Activated CD4-positive, alpha-beta T cell treated with anti-CD3 and anti-CD28 coated beads for 48 hours (primary cell): ENCODE data around the gene SCAND1.
A peak's percentile ranks its signal among the peaks of the same experiment; 100 is the strongest.
"Not testable (repeated sequence)": the region's sequence is repeated elsewhere in the genome, so short reads cannot be mapped to it uniquely, and the experiment has no call there.

Experiments
- DNase-seq: peaks from one replicate; pipeline ENCODE4 v3.0.0-alpha.2; 2020

Gene SCAND1

DNA sequence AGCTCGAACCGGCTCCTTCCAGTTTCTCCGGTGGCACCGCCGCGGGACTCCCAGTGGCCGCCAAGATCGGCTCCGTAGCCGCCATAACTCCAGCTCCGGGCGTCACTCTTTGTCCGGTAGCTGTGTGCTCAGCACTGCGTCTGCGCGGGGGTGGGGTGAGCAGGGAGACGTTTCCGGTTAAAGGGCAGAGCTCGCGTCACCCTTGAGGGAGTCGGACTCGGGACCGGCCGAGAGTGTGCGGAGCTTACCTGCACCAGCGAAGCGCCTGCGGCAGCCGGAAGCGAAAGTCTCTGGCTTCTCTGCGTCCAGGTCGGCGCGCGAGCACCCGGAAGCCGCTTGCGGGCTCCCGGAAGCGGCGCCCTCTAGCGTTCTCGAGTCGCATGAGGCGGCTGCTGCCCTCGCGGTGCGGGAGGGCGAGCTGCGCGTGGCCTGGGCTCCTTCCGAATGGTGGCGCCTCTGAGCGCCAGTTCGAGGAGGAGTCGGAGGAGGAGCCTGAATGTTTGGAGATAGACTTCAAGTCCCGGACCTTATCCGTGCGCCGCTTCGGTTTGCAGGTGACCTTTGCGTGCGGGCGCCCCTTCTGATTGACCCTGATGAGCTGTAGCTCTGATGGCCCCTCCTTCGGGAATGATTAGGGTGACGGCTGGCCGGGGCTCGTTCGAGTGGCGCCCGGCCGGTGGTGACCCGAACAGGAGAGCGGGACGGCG lies at the start of gene SCAND1:
SCAND1 (minus strand) TSS at position 303 of the 707 bp plus-strand sequence; CDS start at position 85, 218 bp downstream.
- DNase-seq: peak; percentile 99

- no peak for DNase-seq
These were observed 49.7 kb upstream of the SCAND1 start for GRCh38 chr20:36004045-36004444.

- no peak for DNase-seq
These were observed 48.6 kb upstream of the SCAND1 start for GRCh38 chr20:36002855-36003254.

DNA sequence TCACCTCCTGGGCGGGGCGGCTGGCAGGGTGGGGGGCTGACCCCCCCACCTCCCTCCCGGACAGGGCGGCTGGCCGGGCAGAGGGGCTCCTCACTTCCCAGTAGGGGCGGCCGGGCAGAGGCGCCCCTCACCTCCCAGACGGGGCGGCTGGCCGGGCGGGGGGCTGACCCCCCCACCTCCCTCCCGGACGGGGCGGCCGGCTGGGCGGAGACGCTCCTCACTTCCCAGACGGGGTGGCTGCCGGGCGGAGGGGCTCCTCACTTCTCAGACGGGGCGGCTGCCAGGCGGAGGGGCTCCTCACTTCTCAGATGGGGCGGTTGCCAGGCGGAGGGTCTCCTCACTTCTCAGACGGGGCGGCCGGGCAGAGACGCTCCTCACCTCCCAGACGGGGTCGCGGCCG lies 47.0 kb upstream of the SCAND1 start:
- DNase-seq: not testable (repeated sequence)

GRCh38 chr20:35996492-35996891 lies 42.2 kb upstream of the SCAND1 start:
- DNase-seq: not testable (repeated sequence)

DNA sequence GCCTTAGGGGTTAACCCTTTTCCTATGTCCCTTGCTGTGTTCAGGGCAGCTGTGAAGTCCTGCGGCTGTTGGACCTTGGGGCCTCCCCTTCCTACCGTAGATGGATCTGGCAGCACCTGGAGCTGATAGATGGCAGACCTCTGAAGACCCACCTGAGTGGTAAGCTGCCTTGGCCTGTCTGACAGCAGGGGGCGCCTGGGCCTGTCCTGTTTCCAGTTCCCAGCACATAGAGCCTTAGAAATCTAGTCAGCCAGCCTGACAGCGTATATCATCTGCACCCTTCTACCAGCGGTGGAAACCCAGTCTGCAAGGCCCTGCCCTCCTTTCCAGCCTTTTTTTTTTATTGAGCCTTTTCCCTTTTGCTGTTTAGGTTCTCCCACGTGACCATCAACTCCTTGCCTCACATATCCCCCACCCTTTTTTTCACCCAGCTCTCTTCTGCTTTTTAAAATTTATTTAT lies 40.7 kb upstream of the SCAND1 start:
- DNase-seq: peak; percentile 87

GRCh38 chr20:35992713-35993335 lies 38.5 kb upstream of the SCAND1 start:
- DNase-seq: peak; percentile 47

DNA sequence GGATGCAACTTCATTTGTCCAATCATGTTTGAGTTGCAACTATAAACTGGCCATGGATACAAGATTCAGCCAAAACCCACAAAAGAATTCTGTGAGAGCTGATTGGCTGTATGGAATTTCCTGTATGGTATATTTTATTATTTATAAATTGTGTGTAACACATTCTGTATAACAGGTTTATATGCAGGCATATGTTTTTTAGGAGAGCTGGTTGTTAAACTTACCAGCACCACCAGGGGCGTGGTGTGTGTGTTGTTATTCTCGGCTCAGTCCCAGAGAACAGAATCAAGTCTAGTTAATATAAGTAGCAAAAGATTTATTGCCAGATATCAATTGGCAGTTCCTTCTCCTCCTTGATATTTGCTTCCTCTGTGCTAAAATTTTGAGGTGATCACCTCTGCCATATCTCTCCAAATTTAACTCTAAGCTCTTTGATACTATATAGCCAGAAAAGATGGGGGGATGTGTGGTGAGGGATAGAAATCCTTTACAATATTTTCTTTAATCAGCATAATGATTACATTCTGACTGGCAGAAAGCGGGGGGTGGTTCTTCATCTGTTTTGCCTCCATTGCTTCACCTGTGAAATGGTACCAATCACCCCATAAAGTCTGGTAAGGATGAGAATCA lies 37.0 kb upstream of the SCAND1 start:
- DNase-seq: peak; percentile 25

GRCh38 chr20:35988910-35989463 lies 34.7 kb upstream of the SCAND1 start:
- DNase-seq: no peak

GRCh38 chr20:35985806-35986205 lies 31.5 kb upstream of the SCAND1 start:
- DNase-seq: no peak

GRCh38 chr20:35984382-35984781 lies 30.1 kb upstream of the SCAND1 start:
- no peak for DNase-seq

GRCh38 chr20:35981969-35982368 lies 27.7 kb upstream of the SCAND1 start:
- DNase-seq: no peak

GRCh38 chr20:35979544-35979943 lies 25.2 kb upstream of the SCAND1 start:
- no peak for DNase-seq

GRCh38 chr20:35978041-35978513 lies 23.8 kb upstream of the SCAND1 start:
- no peak for DNase-seq

DNA sequence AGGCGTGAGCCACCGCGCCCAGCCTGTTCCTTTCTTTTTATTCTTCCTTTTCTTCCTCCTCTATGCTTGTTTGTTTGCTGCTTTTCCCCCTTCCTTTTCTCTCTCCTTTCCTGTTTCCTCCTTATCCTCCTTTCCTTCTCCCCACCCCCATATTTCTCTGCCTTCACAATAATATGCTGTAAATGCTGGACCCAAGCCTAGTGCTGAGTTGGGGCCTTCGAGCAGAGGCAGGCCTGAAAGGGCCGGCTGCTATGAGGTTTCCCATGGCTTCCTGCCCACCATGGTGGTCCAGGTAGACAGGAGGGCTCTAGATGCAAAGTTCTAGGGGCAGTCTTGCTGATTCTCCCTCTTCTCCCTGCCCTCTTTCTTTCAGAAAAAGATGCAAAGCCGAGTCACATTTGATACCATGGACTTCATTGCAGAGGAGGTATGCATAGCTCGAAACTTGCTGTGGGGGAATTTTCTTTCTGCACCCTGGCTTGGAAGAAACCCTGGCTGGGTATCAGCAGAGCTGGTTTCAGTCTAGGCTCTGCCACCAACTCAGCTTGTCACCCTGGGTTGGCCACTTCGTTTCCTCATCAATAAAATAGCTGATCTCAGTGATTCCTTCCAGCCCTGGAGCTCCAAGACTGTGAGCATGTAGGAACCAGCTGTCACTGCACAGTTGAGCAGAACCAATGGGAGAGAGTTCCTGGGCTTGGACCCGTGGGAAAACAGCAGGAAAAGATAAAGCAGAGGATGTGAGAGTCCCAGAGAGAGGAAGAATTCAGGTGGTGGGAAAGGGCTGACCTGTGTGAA lies 21.5 kb upstream of the SCAND1 start:
- DNase-seq: no peak

DNA sequence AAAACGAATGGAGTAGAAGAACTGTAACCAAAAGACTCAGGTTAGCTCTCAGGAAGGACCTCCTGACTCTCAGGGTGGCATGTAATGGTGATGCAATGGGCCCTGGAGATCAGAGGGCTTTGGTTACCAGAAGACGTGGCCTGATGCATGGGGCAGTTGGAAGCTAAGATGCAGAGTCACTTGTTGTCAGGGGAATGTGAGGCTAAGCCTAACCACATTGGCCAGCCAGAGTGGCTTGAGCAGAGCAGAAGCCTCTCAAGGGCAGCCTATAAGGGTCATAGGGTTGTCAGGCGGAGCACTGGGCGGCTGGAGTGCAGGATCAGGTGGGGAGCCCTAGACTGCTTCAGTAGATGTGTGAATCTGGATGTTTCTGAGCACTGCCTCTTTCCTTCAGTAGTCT lies 20.0 kb upstream of the SCAND1 start:
- no peak for DNase-seq

GRCh38 chr20:35972462-35972861 lies 18.2 kb upstream of the SCAND1 start:
- DNase-seq: no peak

DNA sequence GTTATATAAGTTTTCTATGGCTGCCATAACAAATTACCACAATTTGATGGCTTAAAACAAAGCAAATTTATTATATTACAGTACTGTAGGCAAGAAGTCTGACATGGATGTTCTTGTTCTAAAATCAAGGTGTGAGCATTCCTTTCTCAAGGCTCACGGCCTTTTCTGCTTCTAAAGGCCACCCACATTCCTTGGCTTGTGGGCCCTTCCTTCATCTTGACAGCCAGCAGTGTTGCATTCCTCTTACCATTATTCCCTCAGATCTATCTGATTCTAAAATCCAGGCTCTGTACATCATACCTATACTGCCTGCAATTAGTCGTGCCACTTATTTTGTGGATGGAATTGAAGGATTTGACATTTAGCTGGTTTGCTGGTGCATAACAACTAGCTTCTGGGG lies 17.7 kb upstream of the SCAND1 start:
- no peak for DNase-seq

DNA sequence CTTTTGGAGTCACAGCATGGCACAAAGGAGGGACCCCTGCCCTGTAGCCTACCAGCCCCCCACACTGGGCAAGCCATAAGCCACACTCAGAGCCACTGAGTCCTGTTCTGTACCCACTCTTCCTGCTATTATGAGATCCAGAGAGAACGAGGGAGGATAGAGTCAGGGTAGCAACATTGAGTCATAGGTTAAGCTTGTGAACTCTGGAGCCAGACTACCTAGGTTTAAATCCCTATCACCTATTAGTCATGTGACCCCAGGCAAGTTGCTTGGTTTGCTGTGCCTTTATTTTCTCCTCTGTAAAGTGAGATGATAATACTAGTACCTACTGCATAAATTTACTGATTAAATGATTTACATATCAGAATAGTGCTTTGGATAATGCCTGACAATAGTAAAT lies 14.6 kb upstream of the SCAND1 start:
- no peak for DNase-seq

DNA sequence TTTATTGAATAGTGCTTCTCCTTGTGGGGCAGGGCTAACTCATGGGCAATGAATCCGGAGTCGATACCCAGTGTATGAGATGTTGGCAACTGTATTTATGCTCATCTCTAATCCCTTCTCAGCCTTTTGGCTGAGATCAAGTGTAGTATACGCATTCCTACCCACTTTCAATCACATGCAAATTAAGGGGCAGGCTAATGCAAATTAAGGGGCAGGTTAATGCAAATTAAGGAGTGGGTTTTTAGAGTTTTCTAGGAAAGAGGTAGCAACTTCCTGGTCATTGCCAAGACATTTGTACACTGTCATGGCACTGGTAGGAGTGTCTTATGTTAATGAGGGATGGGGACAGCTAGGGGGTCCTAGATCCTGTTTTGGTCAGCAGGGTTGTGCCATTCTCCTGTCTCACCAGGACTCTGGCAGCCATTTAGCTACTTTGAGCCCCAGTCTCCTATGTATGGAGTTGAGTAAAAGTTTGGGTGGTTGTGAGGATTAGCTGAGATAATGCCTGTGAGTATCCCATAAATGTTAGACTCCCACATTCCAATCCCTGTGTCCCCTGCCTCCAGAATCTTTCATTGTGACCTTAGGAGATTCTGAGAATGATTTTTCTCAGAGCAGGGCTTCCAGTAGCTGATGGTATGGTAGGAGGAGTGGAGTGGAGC lies 13.8 kb upstream of the SCAND1 start, which contains the start of gene CNBD2:
CNBD2 (plus strand) TSS at position 612 of the 662 bp plus-strand sequence. CDS start 173 bp downstream, outside the sequence.
- no peak for DNase-seq

DNA sequence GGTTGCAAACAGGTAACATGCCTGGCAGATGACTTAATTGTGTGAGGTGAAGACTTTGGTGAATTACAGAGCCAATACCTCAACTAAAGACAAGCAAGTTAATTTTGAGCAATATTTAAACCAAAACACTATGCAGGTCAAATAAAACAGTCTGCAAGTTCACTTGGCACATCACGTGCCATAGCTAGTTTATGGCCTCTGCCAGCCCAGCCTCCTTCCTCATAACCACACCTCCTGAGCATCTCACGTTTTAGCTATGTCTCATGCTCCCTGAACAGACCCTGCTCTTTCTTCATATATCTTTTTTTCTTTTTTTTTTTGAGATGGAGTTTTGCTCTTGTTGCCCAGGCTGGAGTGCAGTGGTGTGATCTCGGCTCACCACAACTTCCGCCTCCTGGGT lies 9.6 kb upstream of the SCAND1 start:
- DNase-seq: no peak

- DNase-seq: not testable (repeated sequence)
These were observed 5.0 kb upstream of the SCAND1 start for GRCh38 chr20:35959291-35959690.
